HepG2 (cell line): ENCODE data around the gene PLA1A.

Source experiments
- BRCA1 ChIP-seq: sonication (generic); formaldehyde crosslinking; IDR thresholded peaks from 2 replicates; pipeline ENCODE4 v1.4.0; 2020; ENCODE audit warnings: missing genetic modification reagents
- CBX5 ChIP-seq: sonication (generic); formaldehyde crosslinking; IDR thresholded peaks from 2 replicates; pipeline ENCODE4 v1.4.0; 2020; ENCODE audit warnings: missing genetic modification reagents, borderline replicate concordance
- EP300 ChIP-seq, 3 experiments: sonication (generic) in 1 of 3; formaldehyde crosslinking in 1 of 3; IDR thresholded peaks; 2 replicates each; pipeline versions ENCODE4 v1.5.1 to v1.6.1; 2011 to 2020; ENCODE audit warnings: low read depth in 2 of 3, low read length in 2 of 3, borderline replicate concordance in 1 of 3, improper control_type of control experiment in 1 of 3, mild to moderate bottlenecking in 1 of 3, missing genetic modification reagents in 1 of 3, moderate library complexity in 1 of 3
- HOXA3 ChIP-seq: sonication (generic); formaldehyde crosslinking; IDR thresholded peaks from 2 replicates; pipeline ENCODE4 v1.5.0; 2020; ENCODE audit warnings: missing genetic modification reagents
- MEIS2 ChIP-seq: sonication (generic); formaldehyde crosslinking; IDR thresholded peaks from 2 replicates; pipeline ENCODE4 v1.9.0; 2021; ENCODE audit warnings: mild to moderate bottlenecking, missing genetic modification reagents
- XRCC5 ChIP-seq: fragments of 200-400 bp; formaldehyde crosslinking; optimal IDR thresholded peaks from 2 replicates; pipeline ENCODE3; 2017; ENCODE audit warnings: mild to moderate bottlenecking, low read length
- ZNF34 ChIP-seq: sonication (generic); formaldehyde crosslinking; IDR thresholded peaks from 2 replicates; pipeline ENCODE4 v1.4.0; 2020; ENCODE audit warnings: mild to moderate bottlenecking, missing genetic modification reagents, borderline replicate concordance
- TF ChIP-seq, protein P1 (sequence below): sonication (generic); formaldehyde crosslinking; IDR thresholded peaks from 2 replicates; pipeline ENCODE4 v1.5.0; 2020; ENCODE audit warnings: missing genetic modification reagents
- TF ChIP-seq, protein P2 (sequence below): sonication (generic); formaldehyde crosslinking; IDR thresholded peaks from 2 replicates; pipeline ENCODE4 v1.5.0; 2020; ENCODE audit warnings: missing genetic modification reagents

DNA sequence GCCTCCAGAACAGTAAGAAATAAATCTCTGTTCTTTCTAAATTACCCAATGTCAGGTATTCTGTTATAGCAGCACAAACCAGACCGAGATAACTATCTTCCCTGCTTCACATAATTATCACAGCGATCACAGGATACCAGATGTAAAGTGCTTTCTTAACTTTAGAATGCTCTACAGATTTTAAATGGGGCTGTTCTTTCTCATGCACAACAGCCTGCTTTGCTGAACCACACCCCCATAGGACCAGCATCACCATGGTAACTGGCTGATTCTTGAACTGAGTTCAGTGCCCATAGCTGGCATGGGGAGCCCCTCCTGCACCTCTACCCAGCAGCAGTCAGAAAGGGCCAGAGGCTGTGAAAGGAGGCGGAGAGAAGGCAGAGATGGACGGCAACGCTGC lies 46.1 kb upstream of the PLA1A start:
- TF ChIP-seq ZNF34 (CRISPR knock-in tag) = no peak
- no peak for TF ChIP-seq XRCC5
- TF ChIP-seq HOXA3 (CRISPR knock-in tag) = no peak
- TF ChIP-seq CBX5 = no peak
- TF ChIP-seq, protein P1, sequence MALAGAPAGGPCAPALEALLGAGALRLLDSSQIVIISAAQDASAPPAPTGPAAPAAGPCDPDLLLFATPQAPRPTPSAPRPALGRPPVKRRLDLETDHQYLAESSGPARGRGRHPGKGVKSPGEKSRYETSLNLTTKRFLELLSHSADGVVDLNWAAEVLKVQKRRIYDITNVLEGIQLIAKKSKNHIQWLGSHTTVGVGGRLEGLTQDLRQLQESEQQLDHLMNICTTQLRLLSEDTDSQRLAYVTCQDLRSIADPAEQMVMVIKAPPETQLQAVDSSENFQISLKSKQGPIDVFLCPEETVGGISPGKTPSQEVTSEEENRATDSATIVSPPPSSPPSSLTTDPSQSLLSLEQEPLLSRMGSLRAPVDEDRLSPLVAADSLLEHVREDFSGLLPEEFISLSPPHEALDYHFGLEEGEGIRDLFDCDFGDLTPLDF (CRISPR knock-in tag) = no peak
- no peak for TF ChIP-seq EP300 (IDR thresholded peaks at IDR 0.05; ENCODE audit: low read depth in 2 of 2, low read length in 2 of 2)
- TF ChIP-seq EP300 (CRISPR knock-in tag; IDR thresholded peaks at IDR 0.05; ENCODE audit: borderline replicate concordance) = no peak
- TF ChIP-seq BRCA1 (CRISPR knock-in tag) = no peak
- no peak for TF ChIP-seq MEIS2 (CRISPR knock-in tag)
- TF ChIP-seq, protein P2, sequence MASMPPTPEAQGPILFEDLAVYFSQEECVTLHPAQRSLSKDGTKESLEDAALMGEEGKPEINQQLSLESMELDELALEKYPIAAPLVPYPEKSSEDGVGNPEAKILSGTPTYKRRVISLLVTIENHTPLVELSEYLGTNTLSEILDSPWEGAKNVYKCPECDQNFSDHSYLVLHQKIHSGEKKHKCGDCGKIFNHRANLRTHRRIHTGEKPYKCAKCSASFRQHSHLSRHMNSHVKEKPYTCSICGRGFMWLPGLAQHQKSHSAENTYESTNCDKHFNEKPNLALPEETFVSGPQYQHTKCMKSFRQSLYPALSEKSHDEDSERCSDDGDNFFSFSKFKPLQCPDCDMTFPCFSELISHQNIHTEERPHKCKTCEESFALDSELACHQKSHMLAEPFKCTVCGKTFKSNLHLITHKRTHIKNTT (CRISPR knock-in tag) = no peak
